Measurements from ENCODE around the gene CARS2. TPM values are rescaled to one million over a fixed set of nuclear protein-coding genes. Genes with fewer than 3 reads are reported as not detected.
"Not testable (repeated sequence)": the region's sequence is repeated elsewhere in the genome, so short reads cannot be mapped to it uniquely, and the experiment has no call there.

CARS2 gene
- total RNA-seq, 1 experiment from 2014 or later: 24.8 TPM

- CTCF ChIA-PET: no interaction called here
- no peaks in the 10 kb centered on the region for H3K9me3 Mint-ChIP-seq (ENCODE audit: low read depth, unreplicated experiment)
- intact Hi-C loops (cut with micrococcal nuclease; ENCODE audit: unreplicated experiment): no loop called here
- TF ChIP-seq, protein P1, sequence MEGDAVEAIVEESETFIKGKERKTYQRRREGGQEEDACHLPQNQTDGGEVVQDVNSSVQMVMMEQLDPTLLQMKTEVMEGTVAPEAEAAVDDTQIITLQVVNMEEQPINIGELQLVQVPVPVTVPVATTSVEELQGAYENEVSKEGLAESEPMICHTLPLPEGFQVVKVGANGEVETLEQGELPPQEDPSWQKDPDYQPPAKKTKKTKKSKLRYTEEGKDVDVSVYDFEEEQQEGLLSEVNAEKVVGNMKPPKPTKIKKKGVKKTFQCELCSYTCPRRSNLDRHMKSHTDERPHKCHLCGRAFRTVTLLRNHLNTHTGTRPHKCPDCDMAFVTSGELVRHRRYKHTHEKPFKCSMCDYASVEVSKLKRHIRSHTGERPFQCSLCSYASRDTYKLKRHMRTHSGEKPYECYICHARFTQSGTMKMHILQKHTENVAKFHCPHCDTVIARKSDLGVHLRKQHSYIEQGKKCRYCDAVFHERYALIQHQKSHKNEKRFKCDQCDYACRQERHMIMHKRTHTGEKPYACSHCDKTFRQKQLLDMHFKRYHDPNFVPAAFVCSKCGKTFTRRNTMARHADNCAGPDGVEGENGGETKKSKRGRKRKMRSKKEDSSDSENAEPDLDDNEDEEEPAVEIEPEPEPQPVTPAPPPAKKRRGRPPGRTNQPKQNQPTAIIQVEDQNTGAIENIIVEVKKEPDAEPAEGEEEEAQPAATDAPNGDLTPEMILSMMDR (IDR thresholded peaks at IDR 0.05; ENCODE audit: unreplicated experiment): no peak
- no peaks in the 10 kb centered on the region for H3K36me3 Mint-ChIP-seq (ENCODE audit: insufficient read depth, unreplicated experiment)
- DNase-seq: no peak
- H3K27ac Mint-ChIP-seq (ENCODE audit: unreplicated experiment): no peak overlapping the region
- H3K4me1 Mint-ChIP-seq (ENCODE audit: low read depth, unreplicated experiment): no peaks in the 10 kb centered on the region
- no TSS peak for BruUV-seq (replicated peaks)
- no peaks in the 10 kb centered on the region for H3K27me3 Mint-ChIP-seq (ENCODE audit: unreplicated experiment)
- H3K4me3 Mint-ChIP-seq (ENCODE audit: low read depth, unreplicated experiment): no peak overlapping the region
Measured at GRCh38 chr13:110737555-110737954, 31.6 kb upstream of the CARS2 start.

DNA sequence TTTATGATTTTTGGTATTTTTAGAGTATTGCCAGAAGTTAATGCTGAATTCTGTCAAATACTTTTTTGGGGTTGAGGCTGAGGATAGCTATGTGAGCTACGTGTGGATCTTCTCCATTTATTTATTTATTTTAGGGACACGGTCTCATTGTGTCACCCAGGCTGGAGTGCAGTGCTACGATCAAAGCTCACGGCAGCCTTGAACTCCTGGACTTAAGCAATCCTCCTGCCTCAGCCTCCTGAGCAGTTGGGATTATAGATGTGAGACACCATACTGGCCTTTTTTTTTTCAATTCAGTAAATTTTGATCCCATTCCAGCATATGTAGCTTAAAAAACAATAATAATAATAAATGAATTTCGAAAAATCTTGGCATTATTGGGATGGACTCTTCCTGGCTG, 28.6 kb upstream of the CARS2 start:
- no peaks in the 10 kb centered on the region for H3K9me3 Mint-ChIP-seq (ENCODE audit: low read depth, unreplicated experiment)
- no peak overlapping the region for H3K4me3 Mint-ChIP-seq (ENCODE audit: low read depth, unreplicated experiment)
- CTCF ChIA-PET: no interaction called here
- intact Hi-C loops (cut with micrococcal nuclease; ENCODE audit: unreplicated experiment): no loop called here
- no peak for DNase-seq
- no peak overlapping the region for H3K27ac Mint-ChIP-seq (ENCODE audit: unreplicated experiment)
- BruUV-seq (replicated peaks): no TSS peak
- no peaks in the 10 kb centered on the region for H3K4me1 Mint-ChIP-seq (ENCODE audit: low read depth, unreplicated experiment)
- no peaks in the 10 kb centered on the region for H3K27me3 Mint-ChIP-seq (ENCODE audit: unreplicated experiment)
- TF ChIP-seq, protein P1 (IDR thresholded peaks at IDR 0.05; ENCODE audit: unreplicated experiment): no peak
- H3K36me3 Mint-ChIP-seq (ENCODE audit: insufficient read depth, unreplicated experiment): no peaks in the 10 kb centered on the region

GRCh38 chr13:110731072-110731471, 25.2 kb upstream of the CARS2 start:
- H3K27ac Mint-ChIP-seq (ENCODE audit: unreplicated experiment): no peak overlapping the region
- H3K27me3 Mint-ChIP-seq (ENCODE audit: unreplicated experiment): no peaks in the 10 kb centered on the region
- no peaks in the 10 kb centered on the region for H3K4me1 Mint-ChIP-seq (ENCODE audit: low read depth, unreplicated experiment)
- H3K9me3 Mint-ChIP-seq (ENCODE audit: low read depth, unreplicated experiment): no peaks in the 10 kb centered on the region
- DNase-seq: no peak
- intact Hi-C loops (cut with micrococcal nuclease; ENCODE audit: unreplicated experiment): no loop called here
- CTCF ChIA-PET: no interaction called here
- H3K36me3 Mint-ChIP-seq (ENCODE audit: insufficient read depth, unreplicated experiment): no peaks in the 10 kb centered on the region
- TF ChIP-seq, protein P1 (IDR thresholded peaks at IDR 0.05; ENCODE audit: unreplicated experiment): no peak
- BruUV-seq (replicated peaks): no TSS peak
- H3K4me3 Mint-ChIP-seq (ENCODE audit: low read depth, unreplicated experiment): no peak overlapping the region

- no peak overlapping the region for H3K4me3 Mint-ChIP-seq (ENCODE audit: low read depth, unreplicated experiment)
- no peak overlapping the region for H3K27ac Mint-ChIP-seq (ENCODE audit: unreplicated experiment)
- H3K27me3 Mint-ChIP-seq (ENCODE audit: unreplicated experiment): no peaks in the 10 kb centered on the region
- H3K36me3 Mint-ChIP-seq (ENCODE audit: insufficient read depth, unreplicated experiment): no peaks in the 10 kb centered on the region
- CTCF ChIA-PET: no interaction called here
- no peak for DNase-seq
- BruUV-seq (replicated peaks): no TSS peak
- no peaks in the 10 kb centered on the region for H3K9me3 Mint-ChIP-seq (ENCODE audit: low read depth, unreplicated experiment)
- TF ChIP-seq, protein P1 (IDR thresholded peaks at IDR 0.05; ENCODE audit: unreplicated experiment): no peak
- H3K4me1 Mint-ChIP-seq (ENCODE audit: low read depth, unreplicated experiment): no peaks in the 10 kb centered on the region
- intact Hi-C loops (cut with micrococcal nuclease; ENCODE audit: unreplicated experiment): no loop called here
Measured at GRCh38 chr13:110726726-110727125, 20.8 kb upstream of the CARS2 start.

- H3K9me3 Mint-ChIP-seq (ENCODE audit: low read depth, unreplicated experiment); DNase-seq; H3K4me1 Mint-ChIP-seq (ENCODE audit: low read depth, unreplicated experiment); H3K27me3 Mint-ChIP-seq (ENCODE audit: unreplicated experiment); H3K27ac Mint-ChIP-seq (ENCODE audit: unreplicated experiment); BruUV-seq (replicated peaks); H3K4me3 Mint-ChIP-seq (ENCODE audit: low read depth, unreplicated experiment); CTCF ChIA-PET; intact Hi-C loops (cut with micrococcal nuclease; ENCODE audit: unreplicated experiment); H3K36me3 Mint-ChIP-seq (ENCODE audit: insufficient read depth, unreplicated experiment): not testable (repeated sequence)
Measured at GRCh38 chr13:110726153-110726552, 20.2 kb upstream of the CARS2 start.

Measured in Calu3 (cell line).